Cortex of kidney (tissue), 1 donor: ENCODE measurements around the gene PLAC1.

Experiments
- DNase-seq: peaks from one replicate; lab custom pipeline; 2025; lab: John Stamatoyannopoulos, UW

PLAC1 gene

DNA sequence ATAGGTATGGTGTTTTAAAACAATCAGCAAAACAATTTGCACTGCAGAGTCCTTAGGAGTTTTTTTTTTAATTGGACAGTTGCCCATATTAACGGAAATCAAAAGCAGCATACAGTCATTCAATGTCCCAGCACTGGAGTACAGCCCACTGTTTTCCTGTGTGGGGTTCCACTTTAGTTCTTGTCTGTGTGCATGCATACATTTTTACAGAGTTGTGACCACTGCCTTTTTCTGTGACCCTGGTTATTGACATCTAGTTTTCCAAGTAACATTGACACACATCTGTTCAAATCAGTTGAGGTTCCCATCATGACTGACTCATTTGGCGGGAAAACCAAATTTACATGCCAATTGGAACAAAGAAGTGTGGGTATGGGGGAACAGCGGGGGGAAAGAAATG lies 115.0 kb downstream of the PLAC1 start:
- DNase-seq, result no peak

DNA sequence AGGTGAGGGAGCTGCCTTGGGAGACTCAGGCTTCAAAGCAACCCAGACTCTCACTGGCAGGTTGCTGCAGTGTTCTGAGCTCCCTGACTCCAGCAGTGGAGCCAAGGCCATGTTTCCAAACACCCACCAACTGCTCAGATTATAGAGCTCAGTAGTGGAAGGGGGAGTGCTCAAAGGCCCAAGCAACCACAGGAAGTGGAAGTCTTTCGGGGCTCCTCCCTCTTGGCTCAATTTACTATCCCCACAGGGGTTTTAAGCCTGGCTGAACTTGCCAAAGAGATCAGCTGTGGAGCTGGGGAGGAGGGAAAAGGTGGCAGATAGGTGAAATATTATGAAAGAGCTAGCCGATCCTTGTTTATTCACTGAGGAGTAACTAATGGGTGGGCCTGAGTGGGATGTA lies 115.8 kb downstream of the PLAC1 start:
- DNase-seq, result no peak

DNA sequence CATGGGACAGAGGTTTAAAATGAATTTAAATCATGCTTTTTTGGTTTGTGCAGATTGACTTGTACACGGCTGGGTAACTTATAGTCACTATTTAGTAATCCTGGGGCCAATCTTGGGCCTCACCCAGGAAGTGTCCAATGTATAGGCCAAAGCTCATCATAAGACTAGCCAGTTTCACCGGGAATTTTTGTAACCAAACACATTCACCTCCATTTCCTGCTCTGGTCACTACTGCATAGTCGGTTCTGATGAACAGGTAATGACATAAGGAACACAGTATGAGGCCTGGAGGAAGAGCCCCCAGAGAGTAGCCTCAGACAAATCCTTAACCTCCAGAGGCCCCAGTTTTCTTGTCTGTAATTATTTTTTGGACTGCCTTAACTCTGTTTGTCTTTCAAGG lies 116.4 kb downstream of the PLAC1 start:
- DNase-seq, result no peak

DNA sequence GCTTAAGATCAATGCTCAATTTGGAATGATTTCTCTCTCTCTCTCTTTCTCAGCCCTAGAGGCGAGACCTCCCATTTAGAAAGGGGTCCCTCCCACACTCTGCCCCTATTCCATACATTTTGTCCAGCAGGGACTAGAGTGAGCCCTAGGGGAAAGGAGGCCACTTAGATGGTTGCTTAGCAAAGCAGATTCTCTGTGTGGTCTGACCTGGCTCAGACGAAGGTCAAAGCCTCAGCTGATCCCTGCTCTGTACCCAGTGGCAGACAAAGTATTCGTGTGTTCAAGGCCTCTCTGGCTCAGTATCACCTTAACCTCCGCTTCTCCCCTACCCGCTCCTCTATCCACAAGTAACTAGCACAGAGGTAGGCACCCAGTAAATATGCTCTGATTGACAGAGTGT lies 120.0 kb downstream of the PLAC1 start:
- DNase-seq, result no peak

DNA sequence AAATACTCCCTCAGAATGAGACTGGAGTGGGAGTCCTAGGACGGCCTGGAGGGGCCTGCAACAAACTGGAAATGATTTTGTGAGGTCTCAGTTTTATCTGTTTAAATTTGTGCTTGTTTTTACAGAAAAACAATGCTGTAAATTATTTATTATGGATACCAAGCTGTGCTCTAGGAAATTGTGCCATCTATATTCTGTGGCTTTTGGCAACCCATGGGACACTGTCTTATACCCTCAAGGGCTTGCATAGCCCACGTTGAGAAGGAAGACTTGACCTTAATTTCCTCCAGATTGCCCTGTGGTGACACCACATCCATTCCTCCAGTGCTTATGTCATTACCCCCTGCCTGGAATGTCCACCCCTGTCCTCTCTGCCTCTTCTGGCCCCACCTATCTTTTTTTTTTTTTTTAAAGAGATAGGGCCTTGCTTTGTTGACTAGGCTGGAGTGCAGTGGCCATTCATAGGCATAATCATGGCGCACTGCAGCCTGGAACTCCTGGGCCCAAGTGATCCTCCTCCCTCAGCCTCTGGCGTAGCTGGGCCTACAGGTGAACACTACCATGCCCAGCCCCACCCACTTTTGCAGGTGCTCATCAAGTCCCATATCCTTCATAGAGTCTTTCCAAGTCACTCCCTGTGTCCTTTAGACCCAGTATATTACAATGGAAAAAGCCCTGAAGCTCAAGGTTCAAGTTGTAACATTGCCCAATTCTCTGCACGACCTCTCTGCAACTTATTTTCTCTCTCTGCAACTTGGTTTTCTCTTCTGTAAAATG lies 120.9 kb downstream of the PLAC1 start:
- DNase-seq, result no peak

DNA sequence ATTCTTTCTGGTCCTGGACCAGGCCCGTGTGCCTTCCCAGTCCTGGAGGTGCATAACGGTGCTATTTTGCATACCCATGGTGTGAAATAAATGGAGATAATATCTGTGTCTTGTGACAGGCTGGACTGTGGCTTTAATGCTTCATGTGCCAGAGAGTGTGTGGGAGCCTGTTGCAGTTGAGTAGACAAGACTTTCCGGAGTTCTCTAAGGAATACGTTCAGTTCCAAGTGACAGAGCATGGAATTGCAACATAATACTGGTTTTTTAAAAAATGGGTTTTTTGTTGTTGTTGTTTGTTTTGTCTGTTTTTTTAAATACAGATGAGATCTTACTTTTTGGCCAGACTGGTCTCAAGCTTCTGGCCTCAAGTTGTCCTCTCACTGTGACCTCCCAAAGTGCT lies 124.3 kb downstream of the PLAC1 start:
- DNase-seq, result no peak

DNA sequence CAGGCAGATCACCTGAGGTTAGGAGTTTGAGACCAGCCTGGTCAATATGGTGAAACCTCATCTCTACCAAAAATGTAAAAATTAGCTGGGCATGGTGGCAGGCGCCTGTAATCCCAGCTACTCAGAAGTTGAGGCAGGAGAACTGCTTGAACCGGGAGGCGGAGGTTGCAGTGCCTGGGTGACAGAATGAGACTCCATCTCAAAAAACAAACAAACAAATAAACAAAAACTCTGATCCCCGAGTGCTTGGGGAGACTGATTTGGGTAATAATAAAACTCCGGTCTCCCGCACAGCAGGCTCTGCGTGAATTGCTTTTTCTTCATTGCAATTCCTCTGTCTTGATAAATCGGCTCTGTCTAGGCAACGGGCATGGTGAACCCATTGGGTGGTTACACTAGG lies 124.9 kb downstream of the PLAC1 start:
- no peak for DNase-seq

DNA sequence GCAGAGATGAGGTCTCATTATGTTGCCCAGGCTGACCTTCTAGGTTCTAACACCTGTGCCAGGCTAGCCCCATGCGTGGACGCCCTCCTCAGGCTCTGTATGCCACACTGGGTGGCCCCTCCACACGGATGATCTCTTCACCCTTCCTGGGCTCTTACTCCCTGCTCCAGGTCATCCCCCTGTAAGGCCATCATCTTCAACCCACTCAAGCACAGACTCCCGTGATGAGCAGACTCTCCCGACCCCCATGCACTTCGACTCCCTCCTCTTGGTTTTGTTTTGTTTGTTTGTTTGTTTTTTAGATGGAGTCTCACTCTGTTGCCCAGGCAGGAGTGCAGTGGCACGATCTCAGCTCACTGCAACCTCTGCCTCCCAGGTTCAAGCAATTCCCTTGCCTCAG lies 127.4 kb downstream of the PLAC1 start:
- DNase-seq, result no peak

DNA sequence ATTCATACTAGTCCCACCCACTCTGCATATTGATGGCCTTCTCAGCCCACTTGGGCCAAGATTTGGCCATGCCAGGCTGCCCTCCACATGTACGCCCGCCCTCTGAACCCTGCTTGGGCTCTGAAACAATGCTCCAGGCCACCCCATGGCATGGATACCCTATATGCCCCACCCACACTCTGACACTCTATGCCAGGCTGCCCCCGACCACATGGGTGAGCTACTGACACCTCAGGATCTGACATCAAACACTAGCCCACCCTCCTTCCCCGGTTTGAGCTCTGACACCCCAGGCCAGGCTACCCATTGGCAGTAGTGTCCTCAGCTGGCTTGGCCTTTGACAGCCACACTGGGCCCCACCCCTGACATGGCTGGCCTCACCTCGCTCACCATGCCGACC lies 128.8 kb downstream of the PLAC1 start:
- no peak for DNase-seq

DNA sequence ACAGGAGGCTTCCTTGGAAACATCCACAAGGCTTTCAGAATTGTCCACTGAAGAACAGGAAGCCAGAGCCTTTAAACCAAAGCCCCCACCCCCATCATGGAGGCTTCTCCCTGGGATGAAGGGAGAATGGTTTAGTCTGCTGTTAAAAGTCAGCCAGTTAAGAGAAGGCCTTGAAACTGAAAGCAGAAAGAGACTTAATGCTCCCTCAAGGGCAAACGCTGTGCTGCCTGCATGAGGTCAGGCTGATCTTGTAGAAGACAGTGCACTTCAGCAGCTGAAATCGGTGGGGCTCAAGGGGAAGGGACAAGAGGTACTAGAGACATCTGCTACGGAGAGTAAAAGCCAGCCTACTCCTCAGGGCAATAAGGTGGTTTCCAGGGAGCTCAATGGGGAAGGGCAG lies 129.3 kb downstream of the PLAC1 start:
- no peak for DNase-seq

DNA sequence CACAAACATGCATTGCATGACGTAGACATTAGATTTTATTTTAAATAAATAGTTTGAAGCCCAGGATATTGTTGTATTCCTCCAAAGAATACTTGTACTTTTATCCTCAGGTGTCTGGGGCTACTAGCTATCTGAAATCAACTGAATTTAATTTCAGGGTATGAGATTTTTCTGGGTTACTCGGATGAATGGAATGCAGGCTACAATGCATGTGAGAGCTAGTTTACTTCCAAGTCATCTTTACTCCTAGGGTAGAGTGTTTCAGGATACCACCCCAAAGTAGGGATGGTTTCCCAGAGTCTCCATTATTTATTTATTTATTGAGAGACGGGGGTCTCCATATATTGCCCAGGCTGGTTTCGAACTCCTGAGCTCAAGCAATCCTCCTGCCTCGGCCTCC lies 131.9 kb downstream of the PLAC1 start:
- no peak for DNase-seq

DNA sequence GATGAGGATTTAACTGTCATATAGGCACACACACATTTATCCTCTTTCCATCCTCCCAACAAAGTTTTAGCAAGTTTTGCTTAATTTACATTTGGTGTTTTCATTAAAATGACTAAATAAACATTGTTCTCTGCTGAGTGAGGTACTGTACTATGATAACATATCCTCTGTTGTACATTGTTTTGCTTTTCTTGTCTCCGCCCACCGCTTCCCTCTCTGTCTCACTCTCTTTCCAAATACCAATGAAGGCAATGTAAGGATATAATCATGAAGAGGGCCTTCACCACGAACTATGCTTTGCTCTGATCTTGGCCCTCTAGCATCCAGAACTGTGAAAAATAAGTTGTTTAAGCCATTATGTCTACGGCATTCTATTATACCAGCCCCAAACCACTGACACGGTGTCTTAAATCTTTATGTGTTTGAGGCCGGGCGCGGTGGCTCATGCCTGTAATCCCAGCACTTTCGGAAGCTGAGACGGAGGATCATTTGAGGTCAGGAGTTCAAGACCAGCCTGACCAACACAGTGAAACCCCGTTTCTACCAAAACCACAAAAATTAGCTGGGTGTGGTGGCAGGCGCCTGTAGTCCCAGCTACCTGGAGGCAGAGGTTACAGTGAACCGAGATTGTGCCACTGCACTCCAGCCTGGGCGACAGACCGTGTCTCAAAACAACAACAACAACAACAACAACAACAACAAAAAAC lies 133.0 kb downstream of the PLAC1 start:
- no peak for DNase-seq

DNA sequence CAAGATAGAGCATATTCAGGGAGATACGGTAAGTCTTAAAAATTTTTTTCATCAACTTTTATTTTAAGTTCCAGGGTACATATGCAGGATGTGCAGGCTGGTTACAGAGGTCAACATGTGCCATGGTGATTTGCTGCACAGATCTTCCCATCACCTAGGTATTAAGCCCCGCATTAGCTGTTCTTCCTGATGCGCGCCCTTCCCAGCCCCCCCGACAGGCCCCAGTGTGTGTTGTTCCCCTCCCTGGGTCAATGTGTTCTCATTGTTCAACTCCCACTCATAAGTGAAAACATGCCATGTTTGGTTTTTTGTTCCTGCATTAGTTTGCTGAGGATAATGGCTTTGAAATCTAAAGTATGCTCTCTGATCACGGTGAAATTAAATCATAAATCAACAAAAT lies 134.1 kb downstream of the PLAC1 start:
- no peak for DNase-seq

DNA sequence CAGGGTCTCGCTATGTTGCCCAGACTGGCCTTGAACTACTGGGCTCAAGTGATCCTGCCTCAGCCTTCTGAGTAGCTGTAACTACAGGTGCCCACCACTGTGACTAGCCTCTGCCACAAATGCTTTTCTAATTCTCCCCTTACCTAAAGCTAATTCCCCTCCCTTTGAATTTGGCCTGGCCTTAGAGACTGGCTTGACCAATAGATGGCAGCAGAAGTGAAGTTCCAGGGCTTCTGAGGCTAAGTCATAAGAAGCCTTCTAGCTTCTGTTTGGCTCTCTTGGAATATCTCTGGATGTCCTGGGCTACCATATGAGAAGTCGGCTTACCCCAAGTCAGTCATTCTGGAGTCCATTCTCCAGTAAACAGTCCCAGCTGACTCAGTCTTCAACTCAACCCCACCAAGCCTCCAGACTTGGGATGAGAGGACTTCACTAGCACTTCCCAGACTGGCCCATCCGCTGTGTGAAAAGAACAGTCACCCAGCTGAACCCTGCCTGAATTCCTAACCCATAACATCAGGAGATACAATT lies 137.3 kb downstream of the PLAC1 start:
- DNase-seq, result no peak
